Neutrophil (primary cell): ENCODE data around the gene THSD7B.

Experiments used
- H3K27ac ChIP-seq: fragments of 200-600 bp; sonication (generic); 2 replicates; pipeline ENCODE4 v1.5.1; 2016; ENCODE audit warnings: mild to moderate bottlenecking, moderate library complexity
- H3K27me3 ChIP-seq: fragments of 200-600 bp; sonication (generic); 2 replicates; pipeline ENCODE4 v1.6.0; 2016; ENCODE audit warnings: mild to moderate bottlenecking
- H3K36me3 ChIP-seq: fragments of 200-600 bp; sonication (generic); 2 replicates; pipeline ENCODE4 v1.5.1; 2017
- H3K4me1 ChIP-seq, 2 experiments: fragments of 200-600 bp in 1 of 2; sonication (generic) in 1 of 2; 1 replicate in 1 of 2; 2 replicates in 1 of 2; pipeline versions ENCODE4 v1.5.1 to v1.6.1; 2013 to 2016; ENCODE audit warnings: low read depth in 1 of 2, low read length in 1 of 2, mild to moderate bottlenecking in 1 of 2, moderate library complexity in 1 of 2; ENCODE audit not compliant: control insufficient read depth in 1 of 2, insufficient read depth in 1 of 2
- H3K4me3 ChIP-seq, 2 experiments: fragments of 200-600 bp in 1 of 2; sonication (generic) in 1 of 2; 1 replicate in 1 of 2; 2 replicates in 1 of 2; pipeline ENCODE4 v1.5.1; 2013 to 2016; ENCODE audit warnings: low read depth in 1 of 2, low read length in 1 of 2, mild to moderate bottlenecking in 1 of 2, moderate library complexity in 1 of 2
- H3K9me3 ChIP-seq: fragments of 200-600 bp; sonication (generic); 2 replicates; pipeline ENCODE4 v1.5.1; 2016
- TF ChIP-seq, protein P1 (sequence below): fragments of 200-600 bp; sonication (generic); IDR thresholded peaks from 2 replicates; pipeline ENCODE4 v1.5.1; 2016; ENCODE audit warnings: antibody characterized with exemption

The THSD7B gene

DNA sequence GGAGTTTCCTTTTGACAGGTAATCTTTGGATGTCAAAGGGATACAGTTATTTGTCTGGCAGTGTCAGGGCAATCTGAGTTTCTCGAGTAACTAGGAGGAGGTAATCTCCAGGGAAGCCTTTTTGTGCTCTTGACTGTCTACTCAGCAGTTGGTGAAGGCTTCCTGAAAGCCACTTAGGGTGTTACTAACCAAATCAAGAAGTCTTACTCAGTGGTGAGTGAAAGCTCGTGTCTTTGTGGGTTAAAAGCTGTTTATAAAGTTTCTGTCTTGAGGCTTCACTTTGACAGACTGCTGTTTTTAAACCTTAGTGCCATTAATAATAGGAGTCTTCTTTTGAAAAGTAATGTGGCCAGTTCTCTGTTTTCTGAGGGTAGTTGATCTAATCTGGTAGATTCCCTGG lies 1.7 kb downstream of the THSD7B start:
- peaks cover 83% of the 10 kb centered on the region for H3K27me3 ChIP-seq
- H3K27ac ChIP-seq: no peak overlapping the region
- TF ChIP-seq, protein P1, sequence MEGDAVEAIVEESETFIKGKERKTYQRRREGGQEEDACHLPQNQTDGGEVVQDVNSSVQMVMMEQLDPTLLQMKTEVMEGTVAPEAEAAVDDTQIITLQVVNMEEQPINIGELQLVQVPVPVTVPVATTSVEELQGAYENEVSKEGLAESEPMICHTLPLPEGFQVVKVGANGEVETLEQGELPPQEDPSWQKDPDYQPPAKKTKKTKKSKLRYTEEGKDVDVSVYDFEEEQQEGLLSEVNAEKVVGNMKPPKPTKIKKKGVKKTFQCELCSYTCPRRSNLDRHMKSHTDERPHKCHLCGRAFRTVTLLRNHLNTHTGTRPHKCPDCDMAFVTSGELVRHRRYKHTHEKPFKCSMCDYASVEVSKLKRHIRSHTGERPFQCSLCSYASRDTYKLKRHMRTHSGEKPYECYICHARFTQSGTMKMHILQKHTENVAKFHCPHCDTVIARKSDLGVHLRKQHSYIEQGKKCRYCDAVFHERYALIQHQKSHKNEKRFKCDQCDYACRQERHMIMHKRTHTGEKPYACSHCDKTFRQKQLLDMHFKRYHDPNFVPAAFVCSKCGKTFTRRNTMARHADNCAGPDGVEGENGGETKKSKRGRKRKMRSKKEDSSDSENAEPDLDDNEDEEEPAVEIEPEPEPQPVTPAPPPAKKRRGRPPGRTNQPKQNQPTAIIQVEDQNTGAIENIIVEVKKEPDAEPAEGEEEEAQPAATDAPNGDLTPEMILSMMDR: no peak
- no peaks in the 10 kb centered on the region for H3K4me1 ChIP-seq
- H3K36me3 ChIP-seq: no peaks in the 10 kb centered on the region
- no peak overlapping the region for H3K4me3 ChIP-seq
- no peaks in the 10 kb centered on the region for H3K9me3 ChIP-seq

DNA sequence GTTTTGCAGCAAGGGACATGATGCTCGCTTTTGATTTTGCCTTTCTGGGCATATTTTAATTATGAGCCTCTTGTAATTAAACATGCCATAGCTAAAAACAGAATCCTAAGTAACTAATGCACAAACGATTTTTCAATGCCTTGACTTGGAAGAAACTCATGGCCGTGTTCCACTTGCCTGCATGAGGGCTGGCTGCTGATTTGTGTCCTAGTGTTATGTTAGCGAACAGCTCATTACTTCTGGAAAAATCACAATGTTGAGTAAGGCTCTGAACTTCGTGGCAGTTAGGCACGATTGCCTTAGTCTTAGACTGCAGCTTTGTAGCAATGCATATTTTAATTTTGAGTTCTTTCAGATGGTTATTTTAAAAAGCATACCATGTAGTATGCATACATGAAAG lies 4.5 kb downstream of the THSD7B start:
- H3K27me3 ChIP-seq: peaks cover 55% of the 10 kb centered on the region
- no peaks in the 10 kb centered on the region for H3K4me1 ChIP-seq
- no peaks in the 10 kb centered on the region for H3K36me3 ChIP-seq
- TF ChIP-seq, protein P1: no peak
- no peaks in the 10 kb centered on the region for H3K9me3 ChIP-seq
- no peak overlapping the region for H3K27ac ChIP-seq
- no peak overlapping the region for H3K4me3 ChIP-seq

DNA sequence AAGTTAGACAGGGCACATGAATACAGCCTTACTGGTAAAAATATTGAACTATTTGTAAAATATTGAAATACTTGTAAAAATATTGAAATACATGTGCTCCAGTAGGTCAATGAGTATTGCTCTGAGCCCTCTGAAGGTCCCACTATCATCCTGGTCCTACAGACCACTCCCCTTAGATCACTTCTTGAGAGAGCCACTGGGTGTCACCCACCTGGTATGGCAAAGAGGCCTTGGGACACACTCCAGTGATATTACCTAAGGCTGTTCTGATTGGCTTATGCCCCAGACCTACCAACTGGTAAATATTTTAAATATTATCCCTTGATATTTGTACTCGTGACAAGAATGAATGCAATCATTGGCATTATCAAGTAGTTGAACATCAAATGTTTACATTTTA lies 5.0 kb downstream of the THSD7B start:
- H3K9me3 ChIP-seq: no peaks in the 10 kb centered on the region
- TF ChIP-seq, protein P1: no peak
- no peaks in the 10 kb centered on the region for H3K36me3 ChIP-seq
- no peak overlapping the region for H3K27ac ChIP-seq
- peaks cover 49% of the 10 kb centered on the region for H3K27me3 ChIP-seq
- H3K4me1 ChIP-seq: no peaks in the 10 kb centered on the region
- H3K4me3 ChIP-seq: no peak overlapping the region

DNA sequence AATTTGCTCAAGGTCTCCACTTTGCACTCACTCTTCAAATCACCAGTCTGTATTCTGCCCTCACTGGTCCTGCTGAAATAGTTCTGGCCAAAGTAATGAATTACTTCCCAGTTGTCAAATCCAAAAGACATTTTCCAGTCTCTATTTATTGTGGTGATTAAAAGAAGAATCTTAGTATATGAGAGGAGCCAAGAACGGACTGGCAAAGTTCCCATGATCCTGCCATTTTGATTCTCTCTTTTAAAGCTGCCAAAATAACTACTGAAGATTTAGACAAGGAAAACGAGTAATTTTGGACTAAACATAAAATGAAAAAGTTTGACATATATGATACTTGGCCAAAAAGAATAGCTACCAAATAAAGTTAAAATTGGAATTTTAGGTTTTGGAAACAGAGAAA lies 12.0 kb downstream of the THSD7B start:
- Histone ChIP-seq H3K27me3 (no peaks in the 10 kb centered on the region), H3K27ac (no peak overlapping the region), H3K36me3 (no peaks in the 10 kb centered on the region), H3K4me3 (no peak overlapping the region), H3K4me1 (no peaks in the 10 kb centered on the region), H3K9me3 (no peaks in the 10 kb centered on the region)
- TF ChIP-seq, protein P1: no peak

DNA sequence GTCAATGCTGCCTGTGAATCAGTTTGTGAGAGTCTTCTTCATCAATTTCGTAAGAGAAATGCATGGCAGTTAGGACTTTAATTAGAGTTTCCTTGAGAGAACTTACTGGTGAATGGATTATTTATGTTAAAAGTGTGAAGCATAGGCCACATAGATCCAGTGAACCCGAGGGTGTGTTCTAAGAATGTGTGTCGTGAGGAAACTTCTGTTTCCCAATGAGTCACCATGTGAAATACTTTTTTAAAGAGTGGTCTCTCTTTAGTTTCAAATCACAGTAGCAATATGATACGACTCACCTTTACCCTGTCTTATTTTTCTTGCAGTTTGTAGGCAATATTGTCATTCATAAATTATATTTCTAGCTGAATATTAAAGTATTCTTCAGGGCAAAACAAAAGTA lies 18.5 kb downstream of the THSD7B start:
- TF ChIP-seq, protein P1: no peak
- H3K4me1 ChIP-seq: no peaks in the 10 kb centered on the region
- H3K27ac ChIP-seq: no peak overlapping the region

DNA sequence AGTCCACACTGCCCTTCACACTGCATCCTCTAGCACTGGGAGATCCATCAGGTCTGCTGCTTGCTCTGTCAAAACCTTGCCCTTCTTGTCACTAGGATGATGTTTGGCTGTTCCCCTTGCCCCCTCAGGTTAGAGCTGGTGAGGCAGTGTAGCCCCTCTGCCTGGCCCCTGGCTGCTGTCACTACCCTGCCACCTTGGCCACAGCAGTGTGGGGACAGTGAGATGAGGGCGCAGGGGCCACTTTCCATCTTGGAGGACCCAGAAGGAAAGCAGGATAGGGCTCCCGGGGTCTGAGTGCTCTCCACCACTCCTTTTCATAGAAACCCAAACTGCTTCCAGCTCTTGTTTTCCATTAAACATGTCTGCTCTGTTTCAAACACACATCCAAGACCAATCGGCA lies 19.9 kb downstream of the THSD7B start:
- Histone ChIP-seq H3K4me3 (no peak overlapping the region), H3K4me1 (no peaks in the 10 kb centered on the region), H3K36me3 (no peaks in the 10 kb centered on the region), H3K9me3 (no peaks in the 10 kb centered on the region), H3K27ac (no peak overlapping the region), H3K27me3 (no peaks in the 10 kb centered on the region)
- TF ChIP-seq, protein P1: no peak

More for the DNA sequence above, 18.5 kb downstream of the THSD7B start:
- no peaks in the 10 kb centered on the region for H3K36me3 ChIP-seq
- no peaks in the 10 kb centered on the region for H3K27me3 ChIP-seq
- H3K4me3 ChIP-seq: no peak overlapping the region
- no peaks in the 10 kb centered on the region for H3K9me3 ChIP-seq
